Stimulated activated CD4-positive, alpha-beta T cell treated with anti-CD3 and anti-CD28 coated beads, Interleukin-12 subunit alpha, Interleukin-12 subunit beta, amount 100 ng/mL, for 48 hours (primary cell): Measurements from ENCODE around the gene NHLH2.

ENCODE experiments used
- DNase-seq, 3 donors: peaks; one replicate each; pipeline ENCODE4 v3.0.0-alpha.2; 2020; ENCODE audit warnings: low read depth in 2 of 3, low spot score in 1 of 3

The NHLH2 gene

GRCh38 chr1:115838431-115839028, 2.4 kb downstream of the NHLH2 start:
- DNase-seq: no peak

DNA sequence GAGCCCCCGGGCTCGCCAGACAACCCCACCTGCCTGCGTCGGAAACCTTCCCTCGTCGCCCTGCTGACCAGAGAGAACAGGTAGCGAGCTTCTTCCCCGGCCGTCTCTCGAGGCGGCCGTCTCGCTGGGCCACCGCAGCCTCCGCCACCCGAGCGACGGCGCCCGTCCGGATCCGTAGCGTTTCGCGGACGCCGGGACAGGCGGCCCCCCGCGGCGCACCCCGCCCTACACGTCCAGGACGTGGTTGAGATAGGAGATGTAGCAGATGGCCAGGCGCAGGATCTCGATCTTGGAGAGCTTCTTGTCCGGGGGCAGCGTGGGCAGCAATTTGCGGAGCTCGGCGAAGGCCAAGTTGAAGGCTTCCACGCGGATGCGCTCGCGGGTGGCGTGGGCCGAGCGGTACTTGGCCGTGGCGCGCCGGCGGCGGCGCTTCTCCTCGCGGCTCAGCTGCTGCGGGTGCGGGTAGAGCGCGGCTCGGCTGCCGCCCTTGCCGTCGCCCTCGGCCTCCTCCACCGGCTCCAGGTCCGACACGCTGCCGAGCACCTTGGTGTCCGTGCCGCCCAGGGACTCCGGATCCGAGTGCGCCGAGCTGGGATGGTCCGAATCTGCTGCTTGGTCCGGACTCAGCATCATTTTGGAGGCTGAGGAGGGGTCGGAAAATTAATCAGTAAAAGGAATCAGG, 3.0 kb downstream of the NHLH2 start:
- DNase-seq: no peak

DNA sequence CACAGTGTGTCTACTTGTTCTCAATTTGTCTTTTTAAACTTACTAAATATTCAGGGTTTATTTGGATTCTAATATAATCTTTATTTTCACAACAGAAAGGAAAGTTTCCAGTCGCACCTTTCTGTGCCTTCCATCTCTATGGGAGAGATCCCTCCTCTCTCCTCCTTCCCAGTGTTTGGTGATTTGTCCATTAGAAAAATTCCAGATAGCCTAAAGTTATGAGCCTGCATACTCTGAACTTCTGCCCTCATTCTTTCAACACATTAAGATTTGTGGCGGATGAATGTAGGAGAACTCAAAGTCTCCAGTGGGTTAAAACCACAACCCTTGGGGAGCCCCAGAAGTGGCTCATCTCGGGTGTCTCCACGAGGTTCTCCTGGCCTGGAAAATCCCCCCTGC, 3.6 kb downstream of the NHLH2 start:
- no peak for DNase-seq

- DNase-seq: no peak
These were observed 7.1 kb downstream of the NHLH2 start for GRCh38 chr1:115833856-115834255.

DNA sequence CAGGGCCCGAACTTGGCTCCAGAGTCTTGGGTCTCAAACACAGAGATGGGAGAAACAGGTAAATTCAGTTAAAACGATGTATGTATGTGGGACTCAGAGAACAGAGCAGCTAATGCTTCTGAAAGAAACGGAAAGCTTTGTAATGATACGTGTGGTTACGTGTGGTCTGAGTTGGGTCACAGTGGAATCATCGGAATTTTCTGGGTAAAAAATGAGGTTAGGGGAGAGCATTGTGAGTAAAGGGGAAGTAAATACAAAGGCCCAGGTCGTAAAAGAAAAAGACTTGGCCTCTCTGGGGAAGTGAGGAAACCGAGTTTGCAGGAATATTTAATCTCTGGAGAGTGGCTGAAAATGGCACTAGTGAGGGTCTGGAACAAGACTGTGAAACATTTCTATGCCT, 8.3 kb downstream of the NHLH2 start:
- no peak for DNase-seq

DNA sequence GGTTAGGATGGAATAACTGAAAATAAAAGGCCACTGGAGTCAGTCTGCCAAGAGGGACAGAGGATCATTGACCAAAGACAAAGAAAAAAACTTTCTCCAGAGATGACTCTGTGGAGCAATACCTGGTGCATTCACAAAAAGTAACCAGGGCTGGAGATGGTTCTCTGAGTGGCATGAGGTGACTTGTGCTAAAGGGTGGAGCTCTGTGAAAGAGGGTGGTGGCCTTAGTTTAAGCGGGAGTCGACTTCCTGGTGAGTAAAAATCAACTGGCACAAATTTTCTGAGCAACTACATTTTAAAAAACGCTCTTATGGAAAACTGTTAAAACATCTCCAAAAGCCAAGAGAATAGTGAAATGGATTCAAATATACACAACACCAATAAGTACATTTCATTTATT, 10.0 kb downstream of the NHLH2 start:
- DNase-seq: no peak

DNA sequence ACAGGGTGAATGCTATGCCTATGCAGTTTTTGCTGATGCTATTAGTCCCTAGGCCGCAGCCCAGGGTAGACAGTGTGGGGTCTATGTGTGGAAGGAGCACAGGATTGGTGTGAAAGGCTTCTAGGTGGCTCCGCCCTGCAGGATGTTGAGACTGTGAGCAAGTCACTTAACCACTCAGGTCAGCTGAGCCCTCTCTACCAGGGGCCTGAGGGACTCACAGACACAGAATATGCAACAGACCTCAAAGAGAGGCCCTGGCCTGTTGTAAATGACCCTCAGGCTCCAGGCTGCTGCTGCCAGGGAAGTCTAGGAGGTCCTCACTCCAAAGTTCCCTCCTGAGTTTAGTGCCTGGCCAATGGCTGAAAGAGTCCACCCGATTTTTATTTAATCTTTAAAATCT, 11.0 kb downstream of the NHLH2 start:
- no peak for DNase-seq

DNA sequence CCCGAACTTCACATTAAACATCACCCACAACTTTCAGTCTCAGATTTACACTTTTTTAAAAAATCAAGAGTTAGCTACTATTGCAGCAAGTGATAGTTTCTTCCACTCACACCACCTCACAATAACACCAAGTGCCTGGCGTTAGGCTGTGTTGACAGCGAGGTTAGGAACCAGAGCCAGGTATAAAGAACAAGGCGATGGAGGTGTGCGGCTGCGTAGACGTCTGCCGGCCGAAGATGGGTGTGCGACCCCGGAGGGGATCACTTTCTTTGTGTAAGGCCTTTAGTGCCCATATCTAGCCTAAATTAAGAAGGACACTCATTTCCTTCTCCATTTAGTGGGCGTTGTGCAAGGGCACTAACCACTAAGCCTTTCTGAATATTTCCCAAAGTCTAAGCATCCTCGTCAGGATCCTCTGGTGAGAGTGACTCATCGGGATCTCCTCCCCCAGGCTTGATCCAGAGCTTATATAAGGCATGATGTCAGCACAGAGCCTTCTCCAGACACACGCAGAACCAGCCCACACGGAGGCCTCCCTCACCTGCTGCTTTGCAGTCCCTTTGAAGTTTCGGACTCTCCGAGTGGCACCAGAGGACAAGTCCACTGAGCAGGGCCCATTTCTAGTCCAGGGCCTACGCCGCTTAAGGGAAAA, 11.8 kb downstream of the NHLH2 start:
- no peak for DNase-seq

GRCh38 chr1:115828101-115829022, 12.6 kb downstream of the NHLH2 start:
- DNase-seq: no peak

- no peak for DNase-seq
These were observed 13.4 kb downstream of the NHLH2 start for GRCh38 chr1:115827452-115828044.

GRCh38 chr1:115826628-115827027, 14.3 kb downstream of the NHLH2 start:
- no peak for DNase-seq

GRCh38 chr1:115822117-115822516, 18.8 kb downstream of the NHLH2 start:
- no peak for DNase-seq

- no peak for DNase-seq
These were observed 25.2 kb downstream of the NHLH2 start for GRCh38 chr1:115815694-115816093.

DNA sequence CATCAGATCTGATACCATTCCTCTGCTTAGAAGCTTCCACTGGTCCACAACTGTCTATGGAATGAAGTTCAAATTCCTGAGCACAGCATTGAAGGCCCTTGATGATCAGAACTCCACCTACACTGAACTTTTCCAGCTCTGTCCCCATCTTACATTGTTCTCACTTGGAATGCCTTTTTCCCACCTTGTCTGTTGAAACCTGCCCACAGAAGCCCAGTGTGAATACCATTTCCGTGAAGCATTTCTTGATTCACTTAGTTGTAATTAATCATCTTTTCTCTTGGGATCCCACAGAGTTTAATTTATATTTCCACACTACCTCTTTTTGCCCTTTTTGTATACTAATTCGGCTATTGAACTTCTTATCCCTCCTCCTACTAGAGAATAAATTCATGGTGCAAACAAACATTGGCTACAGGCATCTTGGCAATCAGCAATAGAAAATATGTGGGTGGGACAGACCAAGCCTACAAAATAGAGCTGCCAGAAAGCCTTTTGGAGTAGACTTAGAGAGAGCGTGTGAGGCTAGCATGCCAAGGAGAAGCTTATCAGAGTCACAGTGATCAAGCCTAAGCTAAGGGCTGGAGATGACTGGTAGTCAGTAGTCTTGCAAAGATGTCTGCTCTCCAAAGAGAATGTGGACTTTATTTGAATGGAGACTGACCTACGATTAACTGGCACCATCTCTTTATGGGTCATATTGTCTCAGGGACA, 26.1 kb downstream of the NHLH2 start:
- no peak for DNase-seq

GRCh38 chr1:115813727-115814126, 27.2 kb downstream of the NHLH2 start:
- DNase-seq: no peak

- DNase-seq: no peak
These were observed 29.6 kb downstream of the NHLH2 start for GRCh38 chr1:115811140-115811828.

- no peak for DNase-seq
These were observed 30.3 kb downstream of the NHLH2 start for GRCh38 chr1:115810609-115811008.

DNA sequence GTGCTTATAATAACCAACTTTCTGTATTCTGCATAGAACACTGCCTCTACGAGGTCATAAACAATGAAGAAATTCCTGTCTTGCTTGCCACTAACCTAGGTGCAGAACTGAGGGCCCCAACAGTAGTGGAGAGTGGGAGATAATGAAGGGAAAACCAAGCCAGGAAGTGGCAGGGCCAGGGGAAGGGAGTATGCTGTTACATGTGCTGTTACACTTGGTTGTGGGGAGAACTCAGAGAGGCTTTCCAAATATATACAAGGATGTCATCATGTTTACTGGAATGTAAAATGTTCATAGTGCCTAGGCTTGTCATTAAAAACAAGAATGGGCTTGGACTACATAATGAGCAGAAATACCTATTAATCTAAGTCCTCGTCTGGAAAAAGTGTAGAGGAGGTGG, 31.1 kb downstream of the NHLH2 start:
- DNase-seq: no peak

- DNase-seq: no peak
These were observed 31.9 kb downstream of the NHLH2 start for GRCh38 chr1:115809076-115809475.

GRCh38 chr1:115807723-115808122, 33.2 kb downstream of the NHLH2 start:
- DNase-seq: peak in 2 of 3 donors; percentile 8 to 54
